Measurements from ENCODE around the gene AMDHD2. TPM values are rescaled to one million over a fixed set of nuclear protein-coding genes. Genes with fewer than 3 reads are reported as not detected.
A peak's percentile ranks its signal among the peaks of the same experiment; 100 is the strongest.

The AMDHD2 gene
- total and polyA plus RNA-seq, 2 of the 13 experiments (the other 11 are each of a cell fraction or from before 2014, with no cell fraction given), result 33.5 to 39.1 TPM

DNA sequence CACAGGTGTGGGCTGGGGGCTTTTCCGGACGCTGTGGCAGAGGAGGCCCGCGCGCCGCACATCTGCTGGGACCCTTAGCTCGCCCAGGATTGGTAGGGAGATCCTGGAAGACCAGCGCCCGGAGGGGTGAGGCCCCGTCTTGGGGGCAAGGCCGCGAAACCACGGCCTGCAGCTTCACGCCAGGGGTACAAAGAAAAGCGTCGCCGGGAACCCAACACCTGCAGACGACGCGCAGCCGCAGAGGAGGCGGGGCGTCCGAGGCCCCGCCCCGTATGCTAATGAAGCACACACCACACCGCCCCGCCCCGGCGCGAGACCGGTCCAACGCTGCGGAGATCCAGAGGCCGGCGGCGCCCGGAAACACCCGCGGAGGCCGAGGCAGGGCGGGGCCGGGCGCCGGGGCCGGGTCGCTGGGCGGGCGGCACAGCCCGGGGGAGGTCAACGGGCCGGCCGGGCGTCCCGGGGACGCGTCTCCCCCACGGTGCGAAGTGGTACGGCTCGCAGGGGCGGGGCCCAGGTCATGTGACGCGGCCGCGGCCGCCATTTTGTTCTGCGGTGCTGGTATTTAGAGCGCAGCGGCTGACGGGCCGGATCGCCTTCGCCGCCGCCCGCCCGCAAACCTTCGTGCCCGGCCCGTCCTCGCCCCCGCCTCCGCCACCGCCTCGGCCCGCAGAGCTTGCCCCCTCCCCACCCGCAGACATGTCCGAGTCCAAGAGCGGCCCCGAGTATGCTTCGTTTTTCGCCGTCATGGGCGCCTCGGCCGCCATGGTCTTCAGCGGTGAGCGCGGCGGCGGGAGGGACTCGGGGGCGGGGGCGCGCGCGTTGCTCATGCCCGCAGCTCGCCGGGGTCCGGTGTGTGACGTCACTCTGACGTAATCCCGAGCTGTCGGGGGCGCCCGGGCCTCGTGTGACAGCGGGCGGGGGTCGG is 6.5 kb upstream of the AMDHD2 start, which contains the start of gene ATP6V0C (continued):
- TF ChIP-seq PLRG1 (conservative IDR thresholded peaks at IDR 0.05), result no peak
- TF ChIP-seq SOX5 (CRISPR knock-in tag; IDR thresholded peaks at IDR 0.05; ENCODE audit: borderline replicate concordance), result no peak
- TF ChIP-seq ZNF441 (CRISPR knock-in tag; IDR thresholded peaks at IDR 0.05; ENCODE audit: borderline replicate concordance), result 0 out of 2 replicates have a peak, but pooled peaks have one; percentile 18
- no peak for TF ChIP-seq FLYWCH1 (CRISPR knock-in tag; IDR thresholded peaks at IDR 0.05)
- TF ChIP-seq, protein P1, sequence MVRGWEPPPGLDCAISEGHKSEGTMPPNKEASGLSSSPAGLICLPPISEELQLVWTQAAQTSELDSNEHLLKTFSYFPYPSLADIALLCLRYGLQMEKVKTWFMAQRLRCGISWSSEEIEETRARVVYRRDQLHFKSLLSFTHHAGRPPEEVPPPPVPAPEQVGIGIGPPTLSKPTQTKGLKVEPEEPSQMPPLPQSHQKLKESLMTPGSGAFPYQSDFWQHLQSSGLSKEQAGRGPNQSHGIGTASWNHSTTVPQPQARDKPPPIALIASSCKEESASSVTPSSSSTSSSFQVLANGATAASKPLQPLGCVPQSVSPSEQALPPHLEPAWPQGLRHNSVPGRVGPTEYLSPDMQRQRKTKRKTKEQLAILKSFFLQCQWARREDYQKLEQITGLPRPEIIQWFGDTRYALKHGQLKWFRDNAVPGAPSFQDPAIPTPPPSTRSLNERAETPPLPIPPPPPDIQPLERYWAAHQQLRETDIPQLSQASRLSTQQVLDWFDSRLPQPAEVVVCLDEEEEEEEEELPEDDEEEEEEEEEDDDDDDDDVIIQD (CRISPR knock-in tag; IDR thresholded peaks at IDR 0.05; ENCODE audit: low read depth), result no peak
- TF ChIP-seq ZZZ3 (CRISPR knock-in tag; IDR thresholded peaks at IDR 0.05; ENCODE audit: borderline replicate concordance), result peak; percentile 3; the same call in 1 of the 2 replicates
- TF ChIP-seq ZNF124 (CRISPR knock-in tag; IDR thresholded peaks at IDR 0.05), result 0 out of 2 replicates have a peak, but pooled peaks have one; percentile 6
- TF ChIP-seq FOSL1 (CRISPR knock-in tag; IDR thresholded peaks at IDR 0.05; ENCODE audit: borderline replicate concordance), result no peak
- TF ChIP-seq ZNF205 (CRISPR knock-in tag; IDR thresholded peaks at IDR 0.05), result no peak
- TF ChIP-seq, protein P2, sequence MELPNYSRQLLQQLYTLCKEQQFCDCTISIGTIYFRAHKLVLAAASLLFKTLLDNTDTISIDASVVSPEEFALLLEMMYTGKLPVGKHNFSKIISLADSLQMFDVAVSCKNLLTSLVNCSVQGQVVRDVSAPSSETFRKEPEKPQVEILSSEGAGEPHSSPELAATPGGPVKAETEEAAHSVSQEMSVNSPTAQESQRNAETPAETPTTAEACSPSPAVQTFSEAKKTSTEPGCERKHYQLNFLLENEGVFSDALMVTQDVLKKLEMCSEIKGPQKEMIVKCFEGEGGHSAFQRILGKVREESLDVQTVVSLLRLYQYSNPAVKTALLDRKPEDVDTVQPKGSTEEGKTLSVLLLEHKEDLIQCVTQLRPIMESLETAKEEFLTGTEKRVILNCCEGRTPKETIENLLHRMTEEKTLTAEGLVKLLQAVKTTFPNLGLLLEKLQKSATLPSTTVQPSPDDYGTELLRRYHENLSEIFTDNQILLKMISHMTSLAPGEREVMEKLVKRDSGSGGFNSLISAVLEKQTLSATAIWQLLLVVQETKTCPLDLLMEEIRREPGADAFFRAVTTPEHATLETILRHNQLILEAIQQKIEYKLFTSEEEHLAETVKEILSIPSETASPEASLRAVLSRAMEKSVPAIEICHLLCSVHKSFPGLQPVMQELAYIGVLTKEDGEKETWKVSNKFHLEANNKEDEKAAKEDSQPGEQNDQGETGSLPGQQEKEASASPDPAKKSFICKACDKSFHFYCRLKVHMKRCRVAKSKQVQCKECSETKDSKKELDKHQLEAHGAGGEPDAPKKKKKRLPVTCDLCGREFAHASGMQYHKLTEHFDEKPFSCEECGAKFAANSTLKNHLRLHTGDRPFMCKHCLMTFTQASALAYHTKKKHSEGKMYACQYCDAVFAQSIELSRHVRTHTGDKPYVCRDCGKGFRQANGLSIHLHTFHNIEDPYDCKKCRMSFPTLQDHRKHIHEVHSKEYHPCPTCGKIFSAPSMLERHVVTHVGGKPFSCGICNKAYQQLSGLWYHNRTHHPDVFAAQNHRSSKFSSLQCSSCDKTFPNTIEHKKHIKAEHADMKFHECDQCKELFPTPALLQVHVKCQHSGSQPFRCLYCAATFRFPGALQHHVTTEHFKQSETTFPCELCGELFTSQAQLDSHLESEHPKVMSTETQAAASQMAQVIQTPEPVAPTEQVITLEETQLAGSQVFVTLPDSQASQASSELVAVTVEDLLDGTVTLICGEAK (IDR thresholded peaks at IDR 0.05), result no peak
- TF ChIP-seq, protein P2 (CRISPR knock-in tag; IDR thresholded peaks at IDR 0.05), result peak; percentile 41
- TF ChIP-seq, protein P3, sequence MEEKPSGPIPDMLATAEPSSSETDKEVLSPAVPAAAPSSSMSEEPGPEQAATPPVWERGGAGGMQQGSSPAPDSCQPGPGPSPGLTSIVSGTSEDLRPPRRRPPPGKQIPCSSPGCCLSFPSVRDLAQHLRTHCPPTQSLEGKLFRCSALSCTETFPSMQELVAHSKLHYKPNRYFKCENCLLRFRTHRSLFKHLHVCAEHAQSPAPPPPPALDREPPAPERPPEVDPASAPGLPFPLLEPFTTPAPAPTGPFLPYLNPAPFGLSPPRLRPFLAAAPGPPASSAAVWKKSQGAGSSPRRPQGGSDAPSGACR (CRISPR knock-in tag; IDR thresholded peaks at IDR 0.05), result no peak
- TF ChIP-seq ZFP36L1 (CRISPR knock-in tag; IDR thresholded peaks at IDR 0.05), result no peak
- TF ChIP-seq, protein P4, sequence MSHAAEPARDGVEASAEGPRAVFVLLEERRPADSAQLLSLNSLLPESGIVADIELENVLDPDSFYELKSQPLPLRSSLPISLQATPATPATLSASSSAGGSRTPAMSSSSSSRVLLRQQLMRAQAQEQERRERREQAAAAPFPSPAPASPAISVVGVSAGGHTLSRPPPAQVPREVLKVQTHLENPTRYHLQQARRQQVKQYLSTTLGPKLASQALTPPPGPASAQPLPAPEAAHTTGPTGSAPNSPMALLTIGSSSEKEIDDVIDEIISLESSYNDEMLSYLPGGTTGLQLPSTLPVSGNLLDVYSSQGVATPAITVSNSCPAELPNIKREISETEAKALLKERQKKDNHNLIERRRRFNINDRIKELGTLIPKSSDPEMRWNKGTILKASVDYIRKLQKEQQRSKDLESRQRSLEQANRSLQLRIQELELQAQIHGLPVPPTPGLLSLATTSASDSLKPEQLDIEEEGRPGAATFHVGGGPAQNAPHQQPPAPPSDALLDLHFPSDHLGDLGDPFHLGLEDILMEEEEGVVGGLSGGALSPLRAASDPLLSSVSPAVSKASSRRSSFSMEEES (CRISPR knock-in tag; IDR thresholded peaks at IDR 0.05), result peak; percentile 68
- TF ChIP-seq, protein P5, sequence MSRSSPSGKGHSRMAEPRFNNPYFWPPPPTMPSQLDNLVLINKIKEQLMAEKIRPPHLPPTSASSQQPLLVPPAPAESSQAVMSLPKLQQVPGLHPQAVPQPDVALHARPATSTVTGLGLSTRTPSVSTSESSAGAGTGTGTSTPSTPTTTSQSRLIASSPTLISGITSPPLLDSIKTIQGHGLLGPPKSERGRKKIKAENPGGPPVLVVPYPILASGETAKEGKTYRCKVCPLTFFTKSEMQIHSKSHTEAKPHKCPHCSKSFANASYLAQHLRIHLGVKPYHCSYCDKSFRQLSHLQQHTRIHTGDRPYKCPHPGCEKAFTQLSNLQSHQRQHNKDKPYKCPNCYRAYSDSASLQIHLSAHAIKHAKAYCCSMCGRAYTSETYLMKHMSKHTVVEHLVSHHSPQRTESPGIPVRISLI (CRISPR knock-in tag; IDR thresholded peaks at IDR 0.05; ENCODE audit: borderline replicate concordance), result no peak
